Measurements from ENCODE around the gene PAPLN.

- TF ChIP-seq CTCF (conservative IDR thresholded peaks at IDR 0.05; ENCODE audit: low read depth, low read length) (no peak), EZH2 (IDR thresholded peaks at IDR 0.05; ENCODE audit: low read length, unreplicated experiment) (no peak)
Measured at GRCh38 chr14:73242357-73242901, 5.1 kb downstream of the PAPLN start.
